ENCODE data around the gene BMPR1B. TPM values are rescaled to one million over a fixed set of nuclear protein-coding genes. Genes with fewer than 3 reads are reported as not detected.

The BMPR1B gene
- total RNA-seq, 3 donors from 2014 or later, result 0.36 to 3.3 (median 0.81) TPM

- Histone ChIP-seq H3K36me3 (ENCODE audit: low read depth) (no peaks in the 10 kb centered on the region), H3K4me3 (no peak overlapping the region), H3K4me1 (ENCODE audit: low read depth) (no peaks in the 10 kb centered on the region), H3K9me3 (no peaks in the 10 kb centered on the region)
- intact Hi-C loops (cut with DNase I, micrococcal nuclease), result no loop called here
- DNase-seq (no peak), ATAC-seq (no peak)
- no peak for TF ChIP-seq CTCF (IDR thresholded peaks at IDR 0.05)
Observed at GRCh38 chr4:94979621-94980020, 221.9 kb downstream of the BMPR1B start.

- Histone ChIP-seq H3K4me1 (ENCODE audit: low read depth) (no peaks in the 10 kb centered on the region), H3K36me3 (ENCODE audit: low read depth) (no peaks in the 10 kb centered on the region), H3K9me3 (no peaks in the 10 kb centered on the region), H3K4me3 (no peak overlapping the region)
- DNase-seq, result no peak
- intact Hi-C loops (cut with DNase I, micrococcal nuclease), result no loop called here
- no peak for ATAC-seq
- no peak for TF ChIP-seq CTCF (IDR thresholded peaks at IDR 0.05)
Observed at GRCh38 chr4:94995684-94996394, 238.1 kb downstream of the BMPR1B start.

- H3K36me3 ChIP-seq (ENCODE audit: low read depth), result no peaks in the 10 kb centered on the region
- no peak for ATAC-seq
- no peaks in the 10 kb centered on the region for H3K9me3 ChIP-seq
- no peak for TF ChIP-seq CTCF (IDR thresholded peaks at IDR 0.05)
- intact Hi-C loops (cut with DNase I, micrococcal nuclease), result no loop called here
- no peak overlapping the region for H3K4me3 ChIP-seq
- H3K4me1 ChIP-seq (ENCODE audit: low read depth), result no peaks in the 10 kb centered on the region
- no peak for DNase-seq
Observed at GRCh38 chr4:95000076-95000648, 242.4 kb downstream of the BMPR1B start.

- Histone ChIP-seq H3K9me3 (no peaks in the 10 kb centered on the region), H3K4me3 (no peak overlapping the region), H3K36me3 (ENCODE audit: low read depth) (no peaks in the 10 kb centered on the region), H3K4me1 (ENCODE audit: low read depth) (no peaks in the 10 kb centered on the region)
- ATAC-seq (no peak), DNase-seq (no peak)
- intact Hi-C loops (cut with DNase I, micrococcal nuclease), result no loop called here
- TF ChIP-seq CTCF (IDR thresholded peaks at IDR 0.05), result no peak
Observed at GRCh38 chr4:95004912-95005311, 247.2 kb downstream of the BMPR1B start.

GRCh38 chr4:95007998-95008397, 250.2 kb downstream of the BMPR1B start:
- H3K4me3 ChIP-seq, result no peak overlapping the region
- no peaks in the 10 kb centered on the region for H3K4me1 ChIP-seq (ENCODE audit: low read depth)
- no peak for ATAC-seq
- TF ChIP-seq CTCF (IDR thresholded peaks at IDR 0.05), result no peak
- intact Hi-C loops (cut with DNase I, micrococcal nuclease), result no loop called here
- no peaks in the 10 kb centered on the region for H3K9me3 ChIP-seq
- no peaks in the 10 kb centered on the region for H3K36me3 ChIP-seq (ENCODE audit: low read depth)
- no peak for DNase-seq
